Vagina (tissue), 2 donors: Measurements from ENCODE around the gene COQ8A. TPM values are rescaled to one million over a fixed set of nuclear protein-coding genes. Genes with fewer than 3 reads are reported as not detected.

Experiments used
- DNase-seq, 2 donors: peaks; one replicate each; pipeline ENCODE4 v3.0.0-alpha.2; 2017; ENCODE audit errors: extremely low spot score in 2 of 2
- H3K27ac ChIP-seq: fragments of 200-600 bp; sonication (generic); one replicate; pipeline ENCODE4 v1.5.1; 2019
- H3K27me3 ChIP-seq: fragments of 200-600 bp; sonication (generic); one replicate; pipeline ENCODE4 v1.5.1; 2019
- H3K36me3 ChIP-seq, 2 donors: fragments of 200-600 bp; sonication (generic); one replicate each; pipeline ENCODE4 v1.5.1; 2017 to 2019
- H3K4me1 ChIP-seq: fragments of 200-600 bp; sonication (generic); one replicate; pipeline ENCODE4 v1.5.1; 2019
- H3K4me3 ChIP-seq, 2 donors: fragments of 200-600 bp; sonication (generic); 1 replicate in 1 of 2; 2 replicates in 1 of 2; pipeline ENCODE4 v1.5.1; 2016 to 2019
- H3K9me3 ChIP-seq: fragments of 200-600 bp; sonication (generic); one replicate; pipeline ENCODE4 v1.5.1; 2019
- CTCF ChIP-seq, 3 experiments: fragments of 450-650 bp in 2 of 3; fragments of 200-600 bp in 1 of 3; sonication (generic) in 1 of 3; IDR thresholded peaks; one replicate each; pipeline ENCODE4 v1.5.1; 2017 to 2019; ENCODE audit warnings: antibody characterized with exemption in 3 of 3, mild to moderate bottlenecking in 2 of 3, moderate library complexity in 2 of 3
- POLR2A ChIP-seq, 2 donors: fragments of 450-650 bp; IDR thresholded peaks; one replicate each; pipeline ENCODE4 v1.6.1; 2017; ENCODE audit warnings: antibody characterized with exemption in 2 of 2, mild to moderate bottlenecking in 2 of 2, moderate library complexity in 2 of 2
- POLR2AphosphoS5 ChIP-seq, 2 donors: sonication (generic); formaldehyde crosslinking; IDR thresholded peaks; one replicate each; pipeline ENCODE4 v1.9.0; 2017; ENCODE audit warnings: antibody characterized with exemption in 2 of 2, mild to moderate bottlenecking in 2 of 2, low read depth in 1 of 2; ENCODE audit not compliant: insufficient read depth in 1 of 2
- intact Hi-C: fragments of 100-400 bp; cut with DNase I; formaldehyde crosslinking; loops from one replicate; pipeline ENCODE4 v1.15.1; 2023
- total RNA-seq: library from RNA; depleted of rRNA; stranded (reverse); fragments of >200 nt; gene quantifications from one replicate; pipeline ENCODE4 v1.2.3, GENCODE V29; 2016

The COQ8A gene
- total RNA-seq, 1 donor from 2014 or later, result 44.9 TPM

GRCh38 chr1:226979517-226980121 is 39.5 kb downstream of the COQ8A start:
- Histone ChIP-seq H3K27ac (no peak overlapping the region), H3K9me3 (no peaks in the 10 kb centered on the region), H3K36me3 (peaks cover 0 to 19% of the 10 kb centered on the region in 2 donors), H3K4me1 (peaks cover 7% of the 10 kb centered on the region), H3K27me3 (no peaks in the 10 kb centered on the region), H3K4me3 (no peak overlapping the region)
- no peak for DNase-seq
- TF ChIP-seq POLR2A (IDR thresholded peaks at IDR 0.05), result no peak
- TF ChIP-seq CTCF (IDR thresholded peaks at IDR 0.05), result no peak
- no peak for TF ChIP-seq POLR2AphosphoS5 (IDR thresholded peaks at IDR 0.05; ENCODE audit: insufficient read depth in 1 of 2, low read depth in 1 of 2)
- intact Hi-C loops, result no loop called here

- peak; percentile 64 to 90 for DNase-seq
Observed at GRCh38 chr1:226980122-226980560, 40.0 kb downstream of the COQ8A start.

GRCh38 chr1:226980565-226981385 is 40.7 kb downstream of the COQ8A start:
- peak in 1 of 2 donors; percentile 87 for DNase-seq
- no peaks in the 10 kb centered on the region for H3K4me1 ChIP-seq
- TF ChIP-seq CTCF (IDR thresholded peaks at IDR 0.05) (no peak), POLR2A (IDR thresholded peaks at IDR 0.05) (no peak), POLR2AphosphoS5 (IDR thresholded peaks at IDR 0.05; ENCODE audit: insufficient read depth in 1 of 2, low read depth in 1 of 2) (no peak)
- H3K27ac ChIP-seq, result no peak overlapping the region
- H3K27me3 ChIP-seq, result no peaks in the 10 kb centered on the region
- H3K4me3 ChIP-seq, result no peak overlapping the region
- H3K36me3 ChIP-seq, result peaks cover 0 to 27% of the 10 kb centered on the region in 2 donors
- H3K9me3 ChIP-seq, result no peaks in the 10 kb centered on the region
- intact Hi-C loops, result no loop called here

More at GRCh38 chr1:226980122-226980560, 40.0 kb downstream of the COQ8A start:
- TF ChIP-seq POLR2A (IDR thresholded peaks at IDR 0.05) (no peak), CTCF (IDR thresholded peaks at IDR 0.05) (no peak), POLR2AphosphoS5 (IDR thresholded peaks at IDR 0.05; ENCODE audit: insufficient read depth in 1 of 2, low read depth in 1 of 2) (no peak)
- Histone ChIP-seq H3K4me3 (no peak overlapping the region), H3K4me1 (peaks cover 1% of the 10 kb centered on the region), H3K9me3 (no peaks in the 10 kb centered on the region), H3K27ac (no peak overlapping the region), H3K27me3 (no peaks in the 10 kb centered on the region), H3K36me3 (peaks cover 0 to 22% of the 10 kb centered on the region in 2 donors)
- intact Hi-C loops, result no loop called here

- intact Hi-C loops, result no loop called here
- Histone ChIP-seq H3K27ac (no peak overlapping the region), H3K4me3 (no peak overlapping the region), H3K4me1 (no peaks in the 10 kb centered on the region), H3K9me3 (no peaks in the 10 kb centered on the region), H3K27me3 (no peaks in the 10 kb centered on the region), H3K36me3 (peaks cover 0 to 33% of the 10 kb centered on the region in 2 donors)
- TF ChIP-seq CTCF (IDR thresholded peaks at IDR 0.05) (no peak), POLR2AphosphoS5 (IDR thresholded peaks at IDR 0.05; ENCODE audit: insufficient read depth in 1 of 2, low read depth in 1 of 2) (no peak), POLR2A (IDR thresholded peaks at IDR 0.05) (no peak)
- DNase-seq, result peak in 1 of 2 donors; percentile 58
Observed at GRCh38 chr1:226981386-226981817, 41.3 kb downstream of the COQ8A start.
